Measurements from ENCODE around the gene PIEZO1. TPM values are rescaled to one million over a fixed set of nuclear protein-coding genes. Genes with fewer than 3 reads are reported as not detected.

PIEZO1 gene
- total and polyA plus RNA-seq, 9 of the 15 experiments (the other 6 are each of a cell fraction or from before 2014, with no cell fraction given), result 3.6 to 432 (median 131) TPM

- BruUV-seq (replicated peaks), result no TSS peak
- intact Hi-C loops (cut with micrococcal nuclease), result no loop called here
- Histone ChIP-seq H3K36me3 (ENCODE audit: control insufficient read depth, insufficient read depth, low read length) (peaks cover 99% of the 10 kb centered on the region), H3K27ac (ENCODE audit: extremely low read depth, low read depth, low read length) (no peak overlapping the region), H3K9ac (ENCODE audit: insufficient read depth in 1 of 2, low read depth in 2 of 2, low read length in 2 of 2) (peak overlapping the region in 1 of 2 experiments; percentile 43; a peak in 1 of 4 replicates), H2AFZ (ENCODE audit: low read depth, low read length) (no peak overlapping the region), H3K4me3 (no peak overlapping the region), H4K20me1 (replicated peaks; ENCODE audit: control insufficient read depth, insufficient read depth, low read length) (peaks cover 8% of the 10 kb centered on the region), H3K9me1 (ENCODE audit: control insufficient read depth, insufficient read depth, low read length) (no peaks in the 10 kb centered on the region), H3K4me1 (replicated peaks in 1 of 2; ENCODE audit: control insufficient read depth in 2 of 2, insufficient read depth in 2 of 2, low read length in 2 of 2) (peaks cover 0 to 91% of the 10 kb centered on the region in 2 experiments; a peak in 3 of 5 replicates), H3K9me3 (replicated peaks; ENCODE audit: control insufficient read depth, insufficient read depth, low read depth, low read length) (no peaks in the 10 kb centered on the region), H3K4me2 (ENCODE audit: insufficient read depth, low read length) (no peak overlapping the region), H3K79me2 (ENCODE audit: control insufficient read depth, insufficient read depth, low read length) (peaks cover 7% of the 10 kb centered on the region; the same call in 2 of the 3 replicates), H3K27me3 (ENCODE audit: control insufficient read depth in 2 of 2, insufficient read depth in 2 of 2, low read length in 2 of 2) (no peaks in the 10 kb centered on the region)
- ChIA-PET POLR2A (interaction anchor here (0.8 to 1.5 kb wide), 3 partner anchors 10 to 77 kb away, joined by 3 to 5 read pairs (median 3); partner anchors contain the start of gene APRT), CTCF (ENCODE audit: low intra/inter-chr PET ratio) (no interaction called here)
- 93% methylated on average over 16 of the region's 16 CpGs for WGBS (ENCODE audit: insufficient coverage, low coverage, missing lambda C conversion rate)
- ATAC-seq, result no peak
- in situ Hi-C loops (cut with MboI), result no loop called here
- no peak for FAIRE-seq
- TF ChIP-seq RHOXF2B (CRISPR knock-in tag; conservative IDR thresholded peaks at IDR 0.05), result no peak
- peak; percentile 22; the same call in 1 of the 2 replicates for TF ChIP-seq POLR2G (IDR thresholded peaks at IDR 0.05; ENCODE audit: low read depth, low read length)
- TF ChIP-seq RBM22 (IDR thresholded peaks at IDR 0.05; ENCODE audit: low read depth, low read length, poor library complexity, severe bottlenecking), result peak; percentile 19
- TF ChIP-seq, protein P1, sequence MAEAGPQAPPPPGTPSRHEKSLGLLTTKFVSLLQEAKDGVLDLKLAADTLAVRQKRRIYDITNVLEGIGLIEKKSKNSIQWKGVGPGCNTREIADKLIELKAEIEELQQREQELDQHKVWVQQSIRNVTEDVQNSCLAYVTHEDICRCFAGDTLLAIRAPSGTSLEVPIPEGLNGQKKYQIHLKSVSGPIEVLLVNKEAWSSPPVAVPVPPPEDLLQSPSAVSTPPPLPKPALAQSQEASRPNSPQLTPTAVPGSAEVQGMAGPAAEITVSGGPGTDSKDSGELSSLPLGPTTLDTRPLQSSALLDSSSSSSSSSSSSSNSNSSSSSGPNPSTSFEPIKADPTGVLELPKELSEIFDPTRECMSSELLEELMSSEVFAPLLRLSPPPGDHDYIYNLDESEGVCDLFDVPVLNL (CRISPR knock-in tag; IDR thresholded peaks at IDR 0.05; ENCODE audit: low read depth), result 0 out of 2 replicates have a peak, but pooled peaks have one; percentile 34
- DNase-seq (ENCODE audit: extremely low read depth in 1 of 4, low spot score in 3 of 4), result no peak
Measured at GRCh38 chr16:88735121-88735520, 49.9 kb downstream of the PIEZO1 start.
